OCI-LY7 (cell line): ENCODE results near the gene JOSD1. TPM values are rescaled to one million over a fixed set of nuclear protein-coding genes. Genes with fewer than 3 reads are reported as not detected.
A peak's percentile ranks its signal among the peaks of the same experiment; 100 is the strongest.

Experiments used
- BruUV-seq: library from RNA; stranded (reverse); fragments of 400-500 nt; replicated peaks from 2 replicates; lab custom pipeline; 2021; lab: Mats Ljungman, UMichigan
- CTCF ChIA-PET: fragments of 300-600 bp; sonication (Branson Sonifier 250); formaldehyde crosslinking; loops from one replicate; lab custom pipeline; 2022; ENCODE audit warnings: antibody characterized with exemption; ENCODE audit not compliant: unreplicated experiment; lab: Charles Lee
- POLR2A ChIA-PET: fragments of 300-600 bp; sonication (Branson Sonifier 250); formaldehyde crosslinking; loops from one replicate; lab custom pipeline; 2022; ENCODE audit warnings: antibody characterized with exemption; lab: Charles Lee
- DNase-seq: peaks from one replicate; pipeline ENCODE4 v3.0.0-alpha.2; 2015; ENCODE audit warnings: low spot score
- H2AFZ ChIP-seq: fragments of 200-600 bp; sonication (generic), shearing (Covaris generic); 2 replicates; pipeline ENCODE4 v1.6.1; 2014; ENCODE audit warnings: mild to moderate bottlenecking, antibody characterized with exemption, low read length, moderate library complexity
- H3K27ac ChIP-seq: fragments of 200-600 bp; sonication (generic); 2 replicates; pipeline ENCODE4 v1.5.1; 2014; ENCODE audit warnings: mixed run types, low read depth, mild to moderate bottlenecking, moderate library complexity, low read length, inconsistent platforms; ENCODE audit not compliant: poor library complexity, severe bottlenecking
- H3K36me3 ChIP-seq: fragments of 200-600 bp; sonication (generic); 2 replicates; pipeline ENCODE4 v1.6.1; 2014; ENCODE audit warnings: mild to moderate bottlenecking, antibody characterized with exemption, low read length, moderate library complexity, mixed read lengths; ENCODE audit not compliant: insufficient read depth
- H3K4me1 ChIP-seq: fragments of 200-600 bp; sonication (generic); 2 replicates; pipeline ENCODE4 v1.5.1; 2014; ENCODE audit warnings: mild to moderate bottlenecking, low read length; ENCODE audit not compliant: insufficient read depth, poor library complexity, severe bottlenecking
- H3K4me2 ChIP-seq: fragments of 200-600 bp; sonication (generic); 2 replicates; pipeline ENCODE4 v1.6.1; 2014; ENCODE audit warnings: mild to moderate bottlenecking, low read length
- H3K4me3 ChIP-seq: fragments of 200-600 bp; sonication (generic); 2 replicates; pipeline ENCODE4 v1.5.1; 2014; ENCODE audit warnings: mild to moderate bottlenecking, low read depth, low read length; ENCODE audit not compliant: poor library complexity, severe bottlenecking
- H3K79me2 ChIP-seq: fragments of 200-600 bp; sonication (generic); 2 replicates; pipeline ENCODE4 v1.6.1; 2016; ENCODE audit warnings: low read depth, mild to moderate bottlenecking, low read length, moderate library complexity, mixed read lengths; ENCODE audit not compliant: insufficient read depth
- H3K9me2 ChIP-seq: fragments of 200-600 bp; sonication (generic); 2 replicates; pipeline ENCODE4 v1.6.1; 2016; ENCODE audit warnings: mild to moderate bottlenecking, low read length, mixed read lengths; ENCODE audit not compliant: insufficient read depth
- H3K9me3 ChIP-seq: fragments of 200-600 bp; sonication (generic); 2 replicates; pipeline ENCODE4 v1.6.1; 2014; ENCODE audit warnings: mild to moderate bottlenecking, mixed run types, low read length, mixed read lengths
- H4K20me1 ChIP-seq: fragments of 200-600 bp; sonication (generic); 2 replicates; pipeline ENCODE4 v1.6.1; 2014; ENCODE audit warnings: mild to moderate bottlenecking, antibody characterized with exemption, low read length, moderate library complexity, mixed read lengths; ENCODE audit not compliant: insufficient read depth
- EZH2phosphoT487 ChIP-seq: fragments of 200-600 bp; sonication (generic); IDR thresholded peaks from 2 replicates; pipeline ENCODE4 v1.6.1; 2018; ENCODE audit warnings: low read depth, borderline replicate concordance, mild to moderate bottlenecking, mixed run types, antibody characterized with exemption, low read length, moderate library complexity, mixed read lengths
- intact Hi-C: fragments of 100-400 bp; cut with micrococcal nuclease; formaldehyde crosslinking; loops from one replicate; pipeline ENCODE4 v1.10.0; 2022; ENCODE audit not compliant: unreplicated experiment
- total RNA-seq, 2 experiments: library from RNA; depleted of rRNA in 1 of 2; stranded (reverse); fragments of >200 nt in 1 of 2; shearing (Covaris generic) in 1 of 2; gene quantifications; 2 replicates each; pipeline ENCODE4 v1.2.3, GENCODE V29; 2014 to 2022
- TF ChIP-seq, protein P1 (sequence below): fragments of 200-600 bp; sonication (generic); conservative IDR thresholded peaks from 2 replicates; pipeline ENCODE4 v1.5.1; 2014; ENCODE audit warnings: mild to moderate bottlenecking, antibody characterized with exemption, low read length, moderate library complexity, mixed read lengths

Gene JOSD1
- total RNA-seq, 2 experiments from 2014 or later: 50.4 to 56.3 TPM

DNA sequence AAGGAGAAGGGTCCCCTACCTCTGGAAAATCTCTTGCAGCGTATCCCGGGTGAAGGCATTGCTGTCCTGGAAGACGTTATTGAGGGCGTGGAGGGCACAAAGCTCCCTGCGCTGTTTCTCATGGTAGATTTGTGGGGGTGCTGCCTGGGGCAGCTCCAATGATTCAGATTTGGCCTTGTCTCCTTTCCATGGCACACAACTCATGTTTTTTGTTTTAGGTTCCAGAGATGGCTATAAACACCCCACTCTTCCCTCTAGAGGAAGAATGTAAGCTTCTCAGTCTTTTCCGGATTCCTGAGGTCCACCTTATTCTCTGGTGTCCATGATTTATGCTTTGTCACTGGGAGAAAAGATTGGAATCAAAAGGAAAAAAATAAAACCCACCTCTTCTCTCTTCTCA, 959 bp downstream of the JOSD1 start:
- BruUV-seq: TSS peak; percentile 86
- H3K4me1 ChIP-seq: peaks cover 68% of the 10 kb centered on the region
- no peaks in the 10 kb centered on the region for H3K9me3 ChIP-seq
- H3K4me2 ChIP-seq: peak overlapping the region; percentile 95
- H3K36me3 ChIP-seq: peaks cover 42% of the 10 kb centered on the region
- H3K4me3 ChIP-seq: peak overlapping the region; percentile 91
- CTCF ChIA-PET: interaction anchor here (1.4 kb wide), 1 partner anchor 18 kb away, joined by 6 read pairs; the partner anchor contains the start of gene TOMM22
- H4K20me1 ChIP-seq: peaks cover 8% of the 10 kb centered on the region; the same call in 1 of the 2 replicates
- intact Hi-C loops: loop anchor here (10.0 kb wide), 1 partner anchor 645 kb away; the partner anchor contains the start of gene PICK1
- no peak for DNase-seq
- no peaks in the 10 kb centered on the region for H3K9me2 ChIP-seq
- POLR2A ChIA-PET: interaction anchor here (1.0 to 4.7 kb wide), 4 partner anchors 8 to 193 kb away, joined by 3 to 18 read pairs (median 4); partner anchors contain the start of gene TOMM22
- H3K27ac ChIP-seq: peak overlapping the region; percentile 75
- H2AFZ ChIP-seq: peak overlapping the region; percentile 71; the same call in 1 of the 2 replicates
- peaks cover 37% of the 10 kb centered on the region for H3K79me2 ChIP-seq
- TF ChIP-seq, protein P1, sequence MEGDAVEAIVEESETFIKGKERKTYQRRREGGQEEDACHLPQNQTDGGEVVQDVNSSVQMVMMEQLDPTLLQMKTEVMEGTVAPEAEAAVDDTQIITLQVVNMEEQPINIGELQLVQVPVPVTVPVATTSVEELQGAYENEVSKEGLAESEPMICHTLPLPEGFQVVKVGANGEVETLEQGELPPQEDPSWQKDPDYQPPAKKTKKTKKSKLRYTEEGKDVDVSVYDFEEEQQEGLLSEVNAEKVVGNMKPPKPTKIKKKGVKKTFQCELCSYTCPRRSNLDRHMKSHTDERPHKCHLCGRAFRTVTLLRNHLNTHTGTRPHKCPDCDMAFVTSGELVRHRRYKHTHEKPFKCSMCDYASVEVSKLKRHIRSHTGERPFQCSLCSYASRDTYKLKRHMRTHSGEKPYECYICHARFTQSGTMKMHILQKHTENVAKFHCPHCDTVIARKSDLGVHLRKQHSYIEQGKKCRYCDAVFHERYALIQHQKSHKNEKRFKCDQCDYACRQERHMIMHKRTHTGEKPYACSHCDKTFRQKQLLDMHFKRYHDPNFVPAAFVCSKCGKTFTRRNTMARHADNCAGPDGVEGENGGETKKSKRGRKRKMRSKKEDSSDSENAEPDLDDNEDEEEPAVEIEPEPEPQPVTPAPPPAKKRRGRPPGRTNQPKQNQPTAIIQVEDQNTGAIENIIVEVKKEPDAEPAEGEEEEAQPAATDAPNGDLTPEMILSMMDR: peak; percentile 19; the same call in 1 of the 2 replicates
- no peak for TF ChIP-seq EZH2phosphoT487

DNA sequence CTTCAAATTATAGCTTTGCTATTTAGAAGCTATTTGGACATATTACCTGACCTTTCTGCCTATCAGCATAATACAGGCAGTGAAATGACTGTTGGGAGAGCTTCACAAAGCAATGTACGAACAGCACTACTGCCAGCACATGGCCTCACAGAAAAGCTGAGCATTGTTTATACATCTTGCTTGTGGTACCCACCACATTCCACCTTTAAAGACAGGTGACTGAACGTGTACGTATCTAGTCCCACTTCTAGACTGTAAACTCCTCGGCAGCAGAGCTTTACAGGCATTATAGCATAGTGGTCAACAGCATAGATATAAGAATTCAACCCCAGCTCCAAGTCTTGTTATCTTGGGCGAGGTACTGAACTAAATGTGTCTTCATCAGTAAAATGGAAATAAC, 1.6 kb downstream of the JOSD1 start:
- peaks cover 46% of the 10 kb centered on the region for H3K36me3 ChIP-seq
- peaks cover 61% of the 10 kb centered on the region for H3K4me1 ChIP-seq
- TF ChIP-seq EZH2phosphoT487: no peak
- TF ChIP-seq, protein P1: no peak
- no peak overlapping the region for H3K27ac ChIP-seq
- POLR2A ChIA-PET: interaction anchor here (1.0 to 4.7 kb wide), 4 partner anchors 9 to 193 kb away, joined by 3 to 18 read pairs (median 4); partner anchors contain the start of gene TOMM22
- CTCF ChIA-PET: interaction anchor here (1.4 kb wide), 1 partner anchor 17 kb away, joined by 6 read pairs; the partner anchor contains the start of gene TOMM22
- DNase-seq: peak; percentile 15
- intact Hi-C loops: no loop called here
- peaks cover 37% of the 10 kb centered on the region for H3K79me2 ChIP-seq
- H2AFZ ChIP-seq: no peak overlapping the region
- no peaks in the 10 kb centered on the region for H3K9me3 ChIP-seq
- H4K20me1 ChIP-seq: peaks cover 8% of the 10 kb centered on the region; the same call in 1 of the 2 replicates
- H3K9me2 ChIP-seq: no peaks in the 10 kb centered on the region
- peak overlapping the region; percentile 91 for H3K4me3 ChIP-seq
- no TSS peak for BruUV-seq
- peak overlapping the region; percentile 95 for H3K4me2 ChIP-seq
